Measurements from ENCODE around the gene TMEM119. TPM values are rescaled to one million over a fixed set of nuclear protein-coding genes. Genes with fewer than 3 reads are reported as not detected.

TMEM119 gene
- total RNA-seq, 1 donor, result 164 TPM

GRCh38 chr12:108547686-108548085 lies 50.2 kb downstream of the TMEM119 start:
- no peak for DNase-seq (ENCODE audit: low read depth)
- no peak overlapping the region for H3K4me3 ChIP-seq (ENCODE audit: low read depth, low read length)
- TF ChIP-seq CTCF (IDR thresholded peaks at IDR 0.05; ENCODE audit: insufficient read depth, low read length), result no peak

GRCh38 chr12:108543652-108544051 lies 54.2 kb downstream of the TMEM119 start:
- no peak for TF ChIP-seq CTCF (IDR thresholded peaks at IDR 0.05; ENCODE audit: insufficient read depth, low read length)
- no peak overlapping the region for H3K4me3 ChIP-seq (ENCODE audit: low read depth, low read length)
- no peak for DNase-seq (ENCODE audit: low read depth)

GRCh38 chr12:108542320-108542719 lies 55.6 kb downstream of the TMEM119 start:
- H3K4me3 ChIP-seq (ENCODE audit: low read depth, low read length), result no peak overlapping the region
- DNase-seq (ENCODE audit: low read depth), result no peak
- TF ChIP-seq CTCF (IDR thresholded peaks at IDR 0.05; ENCODE audit: insufficient read depth, low read length), result no peak

Other genes with a start within 250 kb of the TMEM119 start
- gene FICD, start 82.8 kb downstream of the TMEM119 start, total RNA-seq (ENCODE audit: low replicate concordance), result 7.6 and 11.6 TPM in 2 replicates
- 46.6 and 105 TPM in 2 replicates for gene SART3, start 36.9 kb downstream of the TMEM119 start, total RNA-seq (ENCODE audit: low replicate concordance)
- 136 TPM in 2 replicates for gene ISCU, start 35.5 kb downstream of the TMEM119 start, total RNA-seq (ENCODE audit: low replicate concordance)
- gene SELPLG, start 35.8 kb upstream of the TMEM119 start, total RNA-seq (ENCODE audit: low replicate concordance), result 0.57 and 1.5 TPM in 2 replicates
- gene CORO1C, start 133.4 kb upstream of the TMEM119 start, total RNA-seq (ENCODE audit: low replicate concordance), result 202 and 234 TPM in 2 replicates